ENCODE results near the gene SBSN.

SBSN gene, protein sequence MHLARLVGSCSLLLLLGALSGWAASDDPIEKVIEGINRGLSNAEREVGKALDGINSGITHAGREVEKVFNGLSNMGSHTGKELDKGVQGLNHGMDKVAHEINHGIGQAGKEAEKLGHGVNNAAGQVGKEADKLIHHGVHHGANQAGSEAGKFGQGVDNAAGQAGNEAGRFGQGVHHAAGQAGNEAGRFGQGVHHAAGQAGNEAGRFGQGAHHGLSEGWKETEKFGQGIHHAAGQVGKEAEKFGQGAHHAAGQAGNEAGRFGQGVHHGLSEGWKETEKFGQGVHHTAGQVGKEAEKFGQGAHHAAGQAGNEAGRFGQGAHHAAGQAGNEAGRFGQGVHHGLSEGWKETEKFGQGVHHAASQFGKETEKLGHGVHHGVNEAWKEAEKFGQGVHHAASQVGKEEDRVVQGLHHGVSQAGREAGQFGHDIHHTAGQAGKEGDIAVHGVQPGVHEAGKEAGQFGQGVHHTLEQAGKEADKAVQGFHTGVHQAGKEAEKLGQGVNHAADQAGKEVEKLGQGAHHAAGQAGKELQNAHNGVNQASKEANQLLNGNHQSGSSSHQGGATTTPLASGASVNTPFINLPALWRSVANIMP

DNA sequence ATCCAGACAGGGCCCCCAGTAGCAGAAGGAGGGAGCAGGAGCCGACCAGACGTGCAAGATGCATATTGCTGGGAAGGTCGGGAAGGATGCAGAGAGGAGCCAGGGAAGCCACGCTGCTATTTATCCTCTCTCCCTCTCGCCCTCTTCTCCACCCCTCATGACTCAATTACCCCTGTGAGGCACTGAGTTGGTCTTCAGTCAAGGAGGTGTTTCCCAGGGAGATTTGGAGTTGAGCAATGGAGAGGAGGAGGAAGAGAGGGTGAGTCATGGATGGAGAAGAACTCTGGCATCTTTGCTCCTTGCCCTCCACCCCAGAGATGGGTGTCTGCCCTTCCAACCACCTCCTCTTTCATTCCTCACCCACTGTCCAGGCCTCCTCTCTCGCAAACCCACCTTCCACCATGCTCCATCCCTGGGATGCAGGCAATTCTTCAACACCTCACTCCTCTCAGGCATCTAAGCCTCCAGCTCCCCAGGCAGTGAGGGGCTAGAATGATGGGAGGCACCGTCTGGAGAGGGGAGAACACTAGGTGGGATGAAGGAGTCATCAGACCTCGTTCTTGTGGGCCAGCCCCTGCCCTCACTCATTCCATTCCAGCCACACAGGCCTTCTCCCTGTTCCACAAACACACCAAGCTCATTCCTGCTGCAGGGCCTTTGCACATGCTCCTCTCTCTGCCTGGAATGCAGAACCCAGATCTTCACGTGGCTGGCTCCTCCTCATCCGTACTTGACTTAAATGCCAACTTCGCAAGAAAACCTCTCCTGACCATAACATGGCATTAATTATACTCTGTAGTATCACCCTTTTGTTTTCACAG is at the start of gene SBSN:
SBSN (minus strand) TSS at position 94 of the 821 bp plus-strand sequence; CDS start at position 64, 30 bp downstream.
- H3K4me1 ChIP-seq (ENCODE audit: insufficient read depth, low read length): no peaks in the 10 kb centered on the region
- H3K36me3 ChIP-seq (ENCODE audit: insufficient read depth, low read length): no peaks in the 10 kb centered on the region
- DNase-seq: no peak
- H2AFZ ChIP-seq (ENCODE audit: low read depth, low read length): no peak within 1 kb of the TSS
- no peak within 1 kb of the TSS for H3K4me3 ChIP-seq (ENCODE audit: low read depth in 1 of 2, low read length in 2 of 2)
- H4K20me1 ChIP-seq (ENCODE audit: insufficient read depth, low read length): no peaks in the 10 kb centered on the region
- no peaks in the 10 kb centered on the region for H3K9me3 ChIP-seq (ENCODE audit: insufficient read depth, low read length, severe bottlenecking)
- no peaks in the 10 kb centered on the region for H3K79me2 ChIP-seq (ENCODE audit: insufficient read depth, low read length)
- H3K9ac ChIP-seq (ENCODE audit: low read depth, low read length): no peak within 1 kb of the TSS
- ATAC-seq (ENCODE audit: insufficient read depth, low read depth): no peak
- H3K4me2 ChIP-seq (ENCODE audit: insufficient read depth, low read length): no peak within 1 kb of the TSS
- H3K27me3 ChIP-seq (ENCODE audit: insufficient read depth, low read length, poor library complexity): no peaks in the 10 kb centered on the region
- TF ChIP-seq, protein P1, sequence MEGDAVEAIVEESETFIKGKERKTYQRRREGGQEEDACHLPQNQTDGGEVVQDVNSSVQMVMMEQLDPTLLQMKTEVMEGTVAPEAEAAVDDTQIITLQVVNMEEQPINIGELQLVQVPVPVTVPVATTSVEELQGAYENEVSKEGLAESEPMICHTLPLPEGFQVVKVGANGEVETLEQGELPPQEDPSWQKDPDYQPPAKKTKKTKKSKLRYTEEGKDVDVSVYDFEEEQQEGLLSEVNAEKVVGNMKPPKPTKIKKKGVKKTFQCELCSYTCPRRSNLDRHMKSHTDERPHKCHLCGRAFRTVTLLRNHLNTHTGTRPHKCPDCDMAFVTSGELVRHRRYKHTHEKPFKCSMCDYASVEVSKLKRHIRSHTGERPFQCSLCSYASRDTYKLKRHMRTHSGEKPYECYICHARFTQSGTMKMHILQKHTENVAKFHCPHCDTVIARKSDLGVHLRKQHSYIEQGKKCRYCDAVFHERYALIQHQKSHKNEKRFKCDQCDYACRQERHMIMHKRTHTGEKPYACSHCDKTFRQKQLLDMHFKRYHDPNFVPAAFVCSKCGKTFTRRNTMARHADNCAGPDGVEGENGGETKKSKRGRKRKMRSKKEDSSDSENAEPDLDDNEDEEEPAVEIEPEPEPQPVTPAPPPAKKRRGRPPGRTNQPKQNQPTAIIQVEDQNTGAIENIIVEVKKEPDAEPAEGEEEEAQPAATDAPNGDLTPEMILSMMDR (IDR thresholded peaks at IDR 0.05; ENCODE audit: borderline replicate concordance, extremely low read depth, low read length, poor library complexity, severe bottlenecking): no peak
- TF ChIP-seq EZH2 (IDR thresholded peaks at IDR 0.05; ENCODE audit: borderline replicate concordance, low read depth, low read length, severe bottlenecking): no peak
- no peak within 1 kb of the TSS for H3K27ac ChIP-seq (ENCODE audit: low read length)

DNA sequence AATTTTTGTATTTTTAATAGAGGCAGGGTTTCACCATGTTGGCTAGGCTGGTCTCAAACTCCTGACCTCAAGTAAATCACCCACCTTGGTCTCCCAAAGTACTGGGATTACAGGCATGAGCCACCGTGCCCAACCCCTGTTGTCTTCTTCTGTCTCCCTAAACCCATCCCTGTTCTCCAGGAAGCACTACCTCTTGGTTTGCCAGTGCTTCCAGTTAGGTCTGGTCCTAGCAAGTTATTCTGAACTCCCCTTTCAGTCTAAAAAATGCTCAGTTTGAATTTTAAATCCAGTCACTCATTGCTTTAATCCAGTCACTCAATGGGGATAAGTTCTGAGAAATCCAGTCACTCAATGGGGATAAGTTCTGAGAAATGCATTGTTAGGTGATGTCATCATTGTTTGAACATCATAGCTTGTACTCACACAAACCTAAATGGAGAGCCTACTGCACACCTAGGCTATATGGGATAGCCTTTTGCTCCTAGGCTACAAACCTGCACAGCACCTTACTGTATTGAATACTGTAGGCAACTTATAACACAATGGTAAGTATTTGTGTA is 43.4 kb upstream of the SBSN start:
- Histone ChIP-seq H2AFZ (ENCODE audit: low read depth, low read length) (no peak overlapping the region), H3K27me3 (ENCODE audit: insufficient read depth, low read length, poor library complexity) (no peaks in the 10 kb centered on the region), H3K36me3 (ENCODE audit: insufficient read depth, low read length) (no peaks in the 10 kb centered on the region), H3K9me3 (ENCODE audit: insufficient read depth, low read length, severe bottlenecking) (peaks cover 10% of the 10 kb centered on the region), H3K9ac (ENCODE audit: low read depth, low read length) (no peak overlapping the region), H3K4me2 (ENCODE audit: insufficient read depth, low read length) (no peak overlapping the region), H3K4me3 (ENCODE audit: low read depth in 1 of 2, low read length in 2 of 2) (no peak overlapping the region), H3K27ac (ENCODE audit: low read length) (no peak overlapping the region), H3K79me2 (ENCODE audit: insufficient read depth, low read length) (no peaks in the 10 kb centered on the region), H3K4me1 (ENCODE audit: insufficient read depth, low read length) (no peaks in the 10 kb centered on the region), H4K20me1 (ENCODE audit: insufficient read depth, low read length) (no peaks in the 10 kb centered on the region)
- TF ChIP-seq, protein P1 (IDR thresholded peaks at IDR 0.05; ENCODE audit: borderline replicate concordance, extremely low read depth, low read length, poor library complexity, severe bottlenecking): no peak
- TF ChIP-seq EZH2 (IDR thresholded peaks at IDR 0.05; ENCODE audit: borderline replicate concordance, low read depth, low read length, severe bottlenecking): no peak
- ATAC-seq (ENCODE audit: insufficient read depth, low read depth) (no peak), DNase-seq (no peak)

DNA sequence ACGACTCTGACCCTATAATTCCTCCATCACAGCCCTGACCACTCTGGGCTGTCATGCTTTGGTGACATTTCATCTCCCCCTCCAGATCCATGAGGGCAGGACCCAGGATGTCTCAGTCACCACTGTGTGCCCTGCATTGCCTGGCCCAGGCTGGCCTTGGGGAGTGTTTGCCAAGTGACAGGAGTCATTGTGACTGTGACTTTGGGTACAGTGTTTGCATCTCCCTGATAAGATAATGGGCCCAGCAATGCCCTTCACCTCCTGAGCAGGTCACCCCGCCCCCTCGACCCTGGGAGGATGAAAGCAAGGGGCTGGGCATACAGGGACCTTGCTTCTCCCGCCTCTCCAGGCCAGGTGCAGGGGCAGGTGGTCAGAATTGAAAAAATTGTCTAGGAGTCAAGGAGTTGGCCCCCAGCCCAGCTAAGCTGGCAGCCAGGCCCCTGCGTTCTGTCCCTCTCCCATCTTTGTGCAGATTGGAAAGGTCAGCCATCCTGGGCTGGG is 41.2 kb upstream of the SBSN start:
- Histone ChIP-seq H2AFZ (ENCODE audit: low read depth, low read length) (no peak overlapping the region), H3K9me3 (ENCODE audit: insufficient read depth, low read length, severe bottlenecking) (no peaks in the 10 kb centered on the region), H3K4me1 (ENCODE audit: insufficient read depth, low read length) (no peaks in the 10 kb centered on the region), H3K27me3 (ENCODE audit: insufficient read depth, low read length, poor library complexity) (no peaks in the 10 kb centered on the region), H3K27ac (ENCODE audit: low read length) (no peak overlapping the region), H3K79me2 (ENCODE audit: insufficient read depth, low read length) (no peaks in the 10 kb centered on the region), H3K4me3 (ENCODE audit: low read depth in 1 of 2, low read length in 2 of 2) (no peak overlapping the region), H3K36me3 (ENCODE audit: insufficient read depth, low read length) (no peaks in the 10 kb centered on the region), H4K20me1 (ENCODE audit: insufficient read depth, low read length) (no peaks in the 10 kb centered on the region), H3K4me2 (ENCODE audit: insufficient read depth, low read length) (no peak overlapping the region), H3K9ac (ENCODE audit: low read depth, low read length) (no peak overlapping the region)
- DNase-seq (no peak), ATAC-seq (ENCODE audit: insufficient read depth, low read depth) (no peak)
- TF ChIP-seq, protein P1 (IDR thresholded peaks at IDR 0.05; ENCODE audit: borderline replicate concordance, extremely low read depth, low read length, poor library complexity, severe bottlenecking): no peak
- TF ChIP-seq EZH2 (IDR thresholded peaks at IDR 0.05; ENCODE audit: borderline replicate concordance, low read depth, low read length, severe bottlenecking): no peak
